NCI-H2196 (cell line): ENCODE results near the gene SMOC1.
A peak's percentile ranks its signal among the peaks of the same experiment; 100 is the strongest.

ENCODE experiments used
- DNase-seq: peaks from one replicate; lab custom pipeline; 2025; ENCODE audit not compliant: unreplicated experiment; lab: John Stamatoyannopoulos, UW

Gene SMOC1

GRCh38 chr14:70005281-70005805 lies 126.1 kb downstream of the SMOC1 start:
- no peak for DNase-seq

- DNase-seq = no peak
These were observed 127.5 kb downstream of the SMOC1 start for GRCh38 chr14:70006699-70007098.

- DNase-seq = no peak
These were observed 129.4 kb downstream of the SMOC1 start for GRCh38 chr14:70008284-70009262.

- no peak for DNase-seq
These were observed 130.7 kb downstream of the SMOC1 start for GRCh38 chr14:70009961-70010360.

GRCh38 chr14:70011098-70011497 lies 131.9 kb downstream of the SMOC1 start:
- DNase-seq = peak; percentile 66

GRCh38 chr14:70011708-70012107 lies 132.5 kb downstream of the SMOC1 start:
- no peak for DNase-seq

GRCh38 chr14:70013271-70013873 lies 134.2 kb downstream of the SMOC1 start:
- peak; percentile 46 for DNase-seq

GRCh38 chr14:70014406-70015095 lies 135.3 kb downstream of the SMOC1 start:
- no peak for DNase-seq

GRCh38 chr14:70018230-70018629 lies 139.0 kb downstream of the SMOC1 start:
- DNase-seq = no peak

- peak; percentile 30 for DNase-seq
These were observed 139.5 kb downstream of the SMOC1 start for GRCh38 chr14:70018713-70019211.

- no peak for DNase-seq
These were observed 140.5 kb downstream of the SMOC1 start for GRCh38 chr14:70019695-70020094.

GRCh38 chr14:70020352-70021170 lies 141.3 kb downstream of the SMOC1 start:
- DNase-seq = no peak

- no peak for DNase-seq
These were observed 142.5 kb downstream of the SMOC1 start for GRCh38 chr14:70021548-70022220.

GRCh38 chr14:70022771-70023445 lies 143.7 kb downstream of the SMOC1 start:
- DNase-seq = no peak

- DNase-seq = no peak
These were observed 144.7 kb downstream of the SMOC1 start for GRCh38 chr14:70023871-70024270.

GRCh38 chr14:70027785-70028428 lies 148.7 kb downstream of the SMOC1 start:
- DNase-seq = peak; percentile 65

- DNase-seq = peak; percentile 29
These were observed 150.3 kb downstream of the SMOC1 start for GRCh38 chr14:70029296-70030132.

- no peak for DNase-seq
These were observed 152.8 kb downstream of the SMOC1 start for GRCh38 chr14:70032016-70032415.
